HG03571 (cell line): Measurements from ENCODE around the gene HNRNPD.
"Not testable (repeated sequence)": the region's sequence is repeated elsewhere in the genome, so short reads cannot be mapped to it uniquely, and the experiment has no call there.

Experiments used
- ATAC-seq: cut with Tn5 transposase; IDR thresholded peaks from one replicate; pipeline ENCODE4 v1.9.1; 2021; ENCODE audit not compliant: unreplicated experiment

The HNRNPD gene

DNA sequence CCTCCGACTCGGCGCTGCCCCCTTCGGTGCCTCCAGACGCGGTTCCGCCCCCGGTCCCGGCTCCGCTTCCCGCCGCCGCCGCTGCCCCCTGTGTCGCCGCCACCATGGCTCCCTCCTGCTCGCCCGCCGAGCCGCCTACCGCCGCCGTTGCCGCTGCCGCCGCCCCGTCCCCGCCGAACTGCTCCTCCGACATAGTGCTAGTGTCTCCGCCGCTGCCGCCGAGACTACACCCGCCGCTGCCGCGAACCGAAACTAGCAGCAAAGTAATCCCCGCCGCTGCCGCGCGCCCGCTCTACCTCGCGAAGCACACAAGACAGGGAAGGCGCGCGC lies 340 bp downstream of the HNRNPD start:
- peak; percentile 12 for ATAC-seq

DNA sequence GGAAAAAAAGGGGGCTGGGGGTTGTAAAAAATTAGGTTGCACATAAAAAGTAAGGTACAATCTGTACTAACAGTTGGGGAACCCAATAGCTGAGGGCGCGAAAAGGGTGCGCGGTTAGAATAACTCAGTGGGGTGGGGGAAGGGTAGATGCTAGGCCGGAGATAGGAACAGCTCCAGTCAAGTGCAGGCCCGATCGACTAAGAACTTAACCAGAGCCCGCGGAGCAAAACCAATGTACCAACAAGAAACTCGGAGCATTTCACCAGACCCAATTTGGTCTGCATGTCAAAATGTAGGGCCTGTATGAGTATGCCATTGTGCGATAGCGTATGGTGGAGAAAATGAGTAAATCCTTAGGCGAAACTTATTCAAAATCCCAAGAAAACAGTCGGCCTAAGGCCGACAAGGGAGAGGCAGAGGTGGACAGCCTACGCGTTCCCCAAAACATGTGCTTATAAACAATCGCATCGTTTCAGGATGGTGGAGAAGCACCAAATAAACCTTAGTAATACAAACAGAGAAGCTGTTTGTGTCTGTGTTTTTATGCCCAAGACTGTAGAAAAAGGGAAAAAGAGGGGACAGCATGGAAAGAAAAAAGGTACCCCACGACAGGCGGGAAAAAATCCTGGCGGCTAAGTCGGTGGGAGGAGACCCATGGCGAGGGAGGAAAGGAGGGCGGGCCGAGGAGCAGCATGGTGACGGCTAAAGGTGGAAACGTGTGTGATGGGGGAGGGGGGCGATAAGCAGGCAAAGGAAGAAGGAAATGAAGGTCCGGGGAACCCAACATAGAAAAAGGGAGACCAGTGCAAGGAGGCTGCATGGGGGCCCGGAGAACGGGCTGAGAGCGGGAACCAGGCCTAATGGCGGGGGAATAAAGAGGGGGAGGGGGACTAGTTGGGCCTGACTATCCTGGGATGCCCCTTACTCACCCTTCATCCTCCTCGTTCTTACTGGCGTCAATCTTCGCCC lies 990 bp downstream of the HNRNPD start:
- no peak for ATAC-seq

DNA sequence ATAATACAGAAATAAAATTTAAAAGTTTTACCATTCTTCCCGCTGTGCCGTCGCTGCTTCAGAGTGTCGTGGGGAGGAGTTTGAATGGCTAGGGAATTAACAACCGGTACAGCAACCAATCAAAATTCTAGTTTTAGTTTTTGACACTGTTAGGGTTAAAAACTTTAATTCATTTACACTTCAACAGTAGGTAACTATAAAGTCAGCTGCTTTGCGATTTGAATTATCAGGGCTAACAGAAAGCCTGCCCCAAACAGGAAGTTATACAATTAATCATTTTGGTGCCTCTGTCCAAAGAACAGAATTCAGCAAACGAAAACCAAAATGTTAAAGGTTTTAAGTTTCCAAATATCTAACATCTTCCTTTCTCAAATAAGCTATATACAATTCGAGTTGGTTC lies 2.3 kb downstream of the HNRNPD start:
- no peak for ATAC-seq

DNA sequence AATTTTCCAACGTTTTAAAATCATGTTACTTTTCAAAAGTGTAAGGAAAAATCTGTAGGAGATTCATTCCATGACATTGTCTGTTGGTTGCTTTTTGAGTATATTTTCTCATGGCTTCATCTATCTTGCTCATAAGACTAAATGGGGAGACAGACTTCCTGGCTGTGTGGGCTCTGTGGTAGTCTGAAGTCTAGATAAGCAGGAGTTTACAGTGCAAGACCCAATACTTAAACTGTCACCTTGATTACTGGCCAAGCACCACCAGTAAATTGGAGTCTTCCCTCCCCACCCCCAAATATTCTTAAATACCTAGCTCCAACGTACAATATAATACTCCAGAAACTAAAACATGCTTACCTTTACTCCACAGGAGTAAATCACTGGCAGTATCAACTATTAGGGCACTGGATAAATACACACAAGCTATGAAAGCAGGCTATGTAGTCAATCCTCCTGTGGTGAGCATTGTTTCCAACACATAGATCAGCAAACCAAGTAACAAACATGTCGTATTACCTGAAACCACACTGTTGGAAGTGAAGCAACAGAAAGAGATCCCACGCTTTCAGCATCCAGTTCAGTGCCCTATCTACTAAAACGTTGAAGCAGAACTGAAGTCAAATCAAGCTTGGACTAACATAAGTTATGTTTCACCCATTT lies 6.2 kb downstream of the HNRNPD start:
- no peak for ATAC-seq

- not testable (repeated sequence) for ATAC-seq
Observed at GRCh38 chr4:82366431-82366830, 7.4 kb downstream of the HNRNPD start.

DNA sequence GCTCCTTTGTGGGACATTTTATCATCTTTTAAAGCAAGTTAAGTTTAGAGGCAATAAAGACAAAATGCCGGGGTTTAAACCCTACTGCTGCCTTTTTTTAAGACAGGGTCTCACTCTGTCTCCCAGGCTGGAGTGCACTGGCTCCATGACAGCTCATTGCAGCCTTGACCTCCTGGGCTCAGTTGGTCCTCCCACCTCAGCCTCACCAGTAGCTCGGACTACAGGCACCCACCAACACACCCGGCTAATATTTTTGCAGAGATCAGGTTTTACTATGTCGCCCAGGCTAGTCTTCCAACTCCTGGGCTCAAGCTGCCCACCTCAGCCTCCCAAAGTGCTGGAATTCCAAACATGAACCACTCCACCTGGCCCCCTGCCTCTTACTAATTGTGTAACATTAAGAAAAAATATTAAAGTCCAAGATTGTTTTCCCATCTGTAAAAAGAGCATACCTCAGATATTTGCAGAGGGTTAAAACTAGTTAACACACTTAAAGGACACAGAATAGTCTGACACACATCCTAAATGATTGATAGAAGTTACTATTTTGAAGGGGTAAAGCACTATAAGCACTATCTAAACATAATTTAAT lies 9.8 kb downstream of the HNRNPD start:
- ATAC-seq = no peak

GRCh38 chr4:82362565-82362964 lies 11.2 kb downstream of the HNRNPD start:
- no peak for ATAC-seq

DNA sequence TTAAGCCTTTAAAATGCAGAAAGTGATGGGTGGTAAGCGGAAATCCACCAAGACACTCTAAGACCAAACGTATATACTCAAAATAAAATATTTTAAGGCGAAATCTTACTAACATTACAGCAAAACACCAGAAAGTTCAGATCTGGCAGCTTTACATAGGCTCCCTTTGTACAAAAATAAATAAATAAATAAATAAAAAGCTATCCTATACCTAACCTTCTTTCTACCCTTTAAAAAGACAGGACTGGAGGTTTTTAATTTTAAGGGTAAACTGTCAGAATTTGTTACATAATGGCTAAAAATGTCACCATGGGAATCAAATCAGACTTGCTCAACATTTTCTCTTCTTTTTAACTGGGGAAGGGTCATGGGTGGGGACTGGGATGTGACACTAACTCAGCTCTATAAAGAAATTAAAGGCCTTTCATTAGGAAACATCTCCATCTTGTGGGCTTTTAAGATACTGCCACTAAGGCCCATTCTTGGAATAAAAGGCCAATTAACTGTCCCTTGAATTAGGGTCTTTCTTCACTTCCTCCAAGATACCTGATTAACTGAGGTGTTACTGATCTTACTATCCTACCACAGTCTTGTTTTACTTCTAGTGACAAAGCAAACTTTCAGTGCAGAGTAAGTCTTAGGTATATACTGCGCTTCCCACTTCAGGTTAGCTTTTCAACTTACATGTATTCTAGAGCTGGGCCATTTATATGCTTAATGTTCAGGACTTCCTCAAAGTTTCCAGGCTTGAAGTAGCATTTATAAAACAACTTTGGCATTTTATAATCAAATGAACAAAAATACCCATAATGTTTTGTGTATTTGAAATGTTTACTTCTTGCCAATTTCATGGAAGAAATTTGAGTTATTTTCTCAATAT lies 13.3 kb downstream of the HNRNPD start:
- no peak for ATAC-seq

DNA sequence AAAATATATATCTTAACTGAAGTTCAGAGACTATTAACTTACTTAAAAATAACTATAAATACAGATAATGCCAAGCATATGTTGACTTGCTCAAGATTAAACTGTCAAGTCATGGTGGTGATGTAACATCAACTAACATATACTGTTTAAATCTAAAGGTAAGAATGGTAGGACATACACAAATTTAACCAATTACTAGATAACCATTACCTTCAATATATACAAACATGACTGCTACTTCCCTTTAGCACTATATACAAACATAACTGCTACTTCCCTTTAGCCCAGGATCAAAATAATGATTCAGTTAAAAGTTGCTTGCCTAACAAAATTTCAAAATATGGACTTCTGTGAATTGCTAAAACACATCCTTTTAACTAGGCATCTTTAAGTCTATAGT lies 14.9 kb downstream of the HNRNPD start:
- no peak for ATAC-seq

DNA sequence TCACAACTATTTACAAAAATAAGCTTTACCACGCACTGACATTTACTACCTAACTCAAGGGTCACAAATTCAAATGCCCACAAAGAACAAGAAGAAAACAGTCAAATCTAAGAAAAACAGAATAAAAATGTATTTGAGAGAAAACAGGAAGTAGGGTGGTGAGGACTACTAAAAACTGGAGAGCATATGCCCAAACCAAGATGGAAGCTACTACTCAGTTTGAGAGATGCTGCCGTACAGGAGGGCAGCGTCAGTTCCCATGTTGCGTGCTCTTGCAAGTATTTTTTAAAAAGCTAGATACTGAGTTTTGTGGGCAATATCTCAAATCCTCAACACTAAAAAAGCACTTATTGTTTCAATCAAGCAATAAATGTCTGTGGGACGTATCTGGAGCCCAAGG lies 16.2 kb downstream of the HNRNPD start:
- no peak for ATAC-seq

GRCh38 chr4:82354788-82355187 lies 19.0 kb downstream of the HNRNPD start:
- ATAC-seq = no peak

DNA sequence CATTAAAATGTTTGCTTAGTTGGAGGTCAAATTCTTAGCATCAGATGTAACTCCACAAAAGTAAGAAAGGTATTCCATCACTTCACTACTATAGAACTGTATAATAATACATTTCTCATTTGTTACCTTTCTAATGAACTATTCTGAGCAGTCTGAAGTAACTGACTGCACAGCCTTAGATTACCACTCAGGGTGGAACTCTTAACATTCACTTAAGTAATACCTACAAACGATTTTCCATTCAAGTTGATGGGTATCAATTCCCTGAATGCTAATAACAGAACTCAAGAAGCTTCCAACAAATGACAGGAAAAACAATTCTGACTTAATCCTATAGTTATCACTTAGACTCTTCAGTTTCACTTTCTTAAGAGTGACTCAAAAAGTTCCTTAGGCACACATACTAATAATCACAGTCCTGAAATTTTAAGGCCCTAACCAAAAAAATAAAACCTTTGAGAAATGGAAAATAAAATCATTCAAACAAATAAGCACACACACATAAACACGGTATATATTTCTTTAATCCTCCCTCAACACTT lies 20.9 kb downstream of the HNRNPD start:
- no peak for ATAC-seq

DNA sequence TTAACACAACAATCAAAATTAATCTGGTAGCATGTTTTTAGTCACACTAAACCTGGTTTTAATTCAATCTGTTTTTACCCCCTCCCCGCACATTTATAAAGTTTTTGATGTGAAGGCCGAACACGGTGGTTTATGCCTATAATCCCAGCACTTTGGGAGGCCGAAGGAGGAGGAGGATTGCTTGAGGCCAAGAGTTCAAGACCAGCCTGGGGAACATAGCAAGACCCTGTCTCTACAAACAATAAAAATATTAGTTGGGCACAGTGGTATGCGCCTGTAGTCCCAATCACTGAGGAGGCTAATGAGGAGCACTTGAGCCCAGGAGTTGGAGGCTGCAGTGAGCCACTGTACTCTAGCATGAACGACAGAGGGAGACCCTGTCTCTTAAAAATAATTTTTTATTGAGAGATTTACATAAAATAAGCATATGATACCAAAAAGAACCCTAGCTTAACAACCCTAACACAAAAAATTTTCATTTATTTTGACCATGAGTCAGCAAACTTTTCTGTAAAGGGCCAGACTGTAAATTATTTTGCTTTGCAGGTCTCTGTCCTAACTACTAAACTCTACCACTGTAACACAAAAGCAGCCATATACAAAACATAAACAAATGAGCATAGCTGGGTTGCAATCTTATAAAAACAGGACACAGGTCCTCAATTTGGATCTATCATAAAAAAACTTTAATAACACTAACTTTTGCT lies 21.5 kb downstream of the HNRNPD start:
- ATAC-seq = no peak

GRCh38 chr4:82346126-82346525 lies 27.7 kb downstream of the HNRNPD start:
- no peak for ATAC-seq

GRCh38 chr4:82335043-82335442 lies 38.7 kb downstream of the HNRNPD start:
- no peak for ATAC-seq

GRCh38 chr4:82333641-82334040 lies 40.1 kb downstream of the HNRNPD start:
- ATAC-seq = not testable (repeated sequence)

DNA sequence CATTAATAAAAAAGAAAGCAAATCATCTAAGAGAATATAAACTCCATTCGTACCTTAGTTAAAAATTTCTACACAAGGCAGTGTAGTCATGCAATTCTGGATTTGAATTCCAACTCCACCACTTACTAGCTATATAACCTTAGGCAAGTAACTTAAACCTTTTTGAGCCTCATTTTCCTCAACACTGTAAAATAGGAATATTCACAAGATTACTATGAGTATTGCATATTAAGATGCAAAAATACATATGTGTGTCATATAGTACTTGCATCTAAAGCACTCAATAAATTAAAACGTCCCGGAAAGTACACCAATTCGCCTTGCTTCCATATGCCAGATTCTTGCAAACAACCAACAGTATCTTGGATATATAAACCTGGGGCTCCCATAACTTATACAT lies 42.0 kb downstream of the HNRNPD start:
- ATAC-seq = no peak

DNA sequence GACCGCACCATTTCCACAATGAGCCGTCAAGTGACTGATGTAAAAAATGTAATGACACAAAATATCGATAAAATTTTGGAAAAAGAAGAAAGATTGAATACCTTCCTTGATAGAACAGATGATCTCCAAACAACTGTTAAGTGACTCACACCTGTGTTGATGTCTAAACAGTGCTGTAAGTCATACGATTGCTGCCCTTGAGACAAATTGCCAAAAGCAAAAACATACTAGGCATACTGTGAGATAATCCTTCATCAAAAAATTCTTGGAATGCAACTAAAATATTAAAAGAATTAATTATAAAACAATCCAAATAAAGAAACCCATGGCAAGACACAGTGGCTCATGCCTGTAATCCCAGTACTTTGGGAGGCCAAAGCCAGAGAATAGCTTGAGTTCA lies 53.4 kb downstream of the HNRNPD start:
- no peak for ATAC-seq

- ATAC-seq = not testable (repeated sequence)
Observed at GRCh38 chr4:82303063-82303462, 70.7 kb downstream of the HNRNPD start.
